Endothelial cell of umbilical vein (primary cell): ENCODE measurements around the gene BICRA.

Experiments used
- EZH2 ChIP-seq: IDR thresholded peaks from 2 replicates; pipeline ENCODE4 v1.6.1; 2012; ENCODE audit warnings: borderline replicate concordance, low read depth, mild to moderate bottlenecking, moderate library complexity, low read length, inconsistent platforms; ENCODE audit not compliant: severe bottlenecking
- POLR2A ChIP-seq: IDR thresholded peaks from 2 replicates; pipeline ENCODE4 v1.6.1; 2012; ENCODE audit warnings: low read depth, mild to moderate bottlenecking, control low read depth, low read length
- POLR2AphosphoS5 ChIP-seq: IDR thresholded peaks from 2 replicates; pipeline ENCODE4 v1.6.1; 2012; ENCODE audit warnings: low read depth, mild to moderate bottlenecking, control low read depth, low read length, moderate library complexity; ENCODE audit not compliant: insufficient read depth

- TF ChIP-seq POLR2AphosphoS5 (no peak), POLR2A (no peak), EZH2 (no peak)
These were observed 15.1 kb upstream of the BICRA start for GRCh38 chr19:47593860-47594259.
